Endodermal cell (in vitro differentiated cells): ENCODE results near the gene LRBA. TPM values are rescaled to one million over a fixed set of nuclear protein-coding genes. Genes with fewer than 3 reads are reported as not detected.

ENCODE experiments used
- DNase-seq: peaks from one replicate; pipeline ENCODE4 v3.0.0-alpha.2; 2017
- H3K27ac ChIP-seq: 2 replicates; pipeline ENCODE4 v1.5.1; 2013; ENCODE audit warnings: mild to moderate bottlenecking, low read depth, low read length, moderate library complexity
- H3K27me3 ChIP-seq: 2 replicates; pipeline ENCODE4 v1.6.1; 2013; ENCODE audit warnings: mild to moderate bottlenecking, low read length, moderate library complexity; ENCODE audit not compliant: insufficient read depth, control insufficient read depth, poor library complexity, severe bottlenecking
- H3K36me3 ChIP-seq: 2 replicates; pipeline ENCODE4 v1.7.0; 2013; ENCODE audit warnings: mild to moderate bottlenecking, low read length, moderate library complexity; ENCODE audit not compliant: control insufficient read depth, insufficient read depth
- H3K4me1 ChIP-seq: one replicate; pipeline ENCODE4 v1.7.0; 2013; ENCODE audit warnings: low read length; ENCODE audit not compliant: control insufficient read depth, insufficient read depth
- H3K4me3 ChIP-seq: 2 replicates; pipeline ENCODE4 v1.5.1; 2013; ENCODE audit warnings: mild to moderate bottlenecking, low read length, moderate library complexity
- H3K9ac ChIP-seq: 2 replicates; pipeline ENCODE4 v1.6.1; 2013; ENCODE audit warnings: mild to moderate bottlenecking, low read length, moderate library complexity; ENCODE audit not compliant: poor library complexity, severe bottlenecking; ENCODE audit errors: extremely low read depth
- H3K9me3 ChIP-seq: 2 replicates; pipeline ENCODE4 v1.6.1; 2013; ENCODE audit warnings: mild to moderate bottlenecking, low read length, moderate library complexity; ENCODE audit not compliant: control insufficient read depth
- H3K27ac Mint-ChIP-seq: 2 replicates; pipeline ENCODE4 v1.8.0; 2020; ENCODE audit warnings: mixed read lengths
- H3K27me3 Mint-ChIP-seq: 2 replicates; pipeline ENCODE4 v1.8.0; 2021; ENCODE audit warnings: mild to moderate bottlenecking, mixed read lengths; ENCODE audit not compliant: insufficient read depth
- H3K36me3 Mint-ChIP-seq: 2 replicates; pipeline ENCODE4 v1.8.0; 2020; ENCODE audit warnings: low read depth, mixed read lengths
- H3K4me1 Mint-ChIP-seq: 2 replicates; pipeline ENCODE4 v1.8.0; 2020; ENCODE audit warnings: mixed read lengths
- H3K4me3 Mint-ChIP-seq: 2 replicates; pipeline ENCODE4 v1.8.0; 2020; ENCODE audit warnings: mild to moderate bottlenecking, moderate library complexity, mixed read lengths
- H3K9me3 Mint-ChIP-seq: 2 replicates; pipeline ENCODE4 v1.8.0; 2020; ENCODE audit warnings: mild to moderate bottlenecking, mixed read lengths
- CTCF ChIP-seq: fragments of 200-600 bp; sonication (generic); conservative IDR thresholded peaks from 2 replicates; pipeline ENCODE4 v1.5.0; 2021; ENCODE audit warnings: antibody characterized with exemption, mild to moderate bottlenecking
- WGBS, 2 experiments: methylation state at CpG; one replicate each; pipeline versions ENCODE4 v1.1.5 to v1.1.7; 2013; ENCODE audit warnings: missing lambda C conversion rate in 2 of 2, mixed read lengths in 1 of 2; ENCODE audit not compliant: insufficient coverage in 1 of 2, insufficient read length in 1 of 2; 5-methylcytosine and 5-hydroxymethylcytosine counted together
- total RNA-seq, 2 donors: library from RNA; stranded (reverse); fragmentation: NEBNext Ultra II Directional in 1 of 2; extraction: Animal tissue kit (Norgen Biotek cat#: 25700) in 1 of 2; gene quantifications; 2 replicates in 1 of 2; 3 replicates in 1 of 2; pipeline ENCODE4 v1.2.1, GENCODE V29; 2021

The LRBA gene
- total RNA-seq, 2 donors from 2014 or later = 77.3 to 95.9 TPM

GRCh38 chr4:150289881-150290280 lies 725.2 kb downstream of the LRBA start:
- Mint-ChIP-seq H3K9me3 (peaks cover 7% of the 10 kb centered on the region), H3K27ac (no peak overlapping the region), H3K4me1 (peaks cover 8% of the 10 kb centered on the region), H3K4me3 (no peak overlapping the region), H3K27me3 (no peaks in the 10 kb centered on the region), H3K36me3 (peaks cover 7% of the 10 kb centered on the region)
- H3K9ac ChIP-seq = no peak overlapping the region
- TF ChIP-seq CTCF = no peak
- no peak overlapping the region for H3K27ac ChIP-seq
- H3K4me1 ChIP-seq = no peaks in the 10 kb centered on the region
- no peak for DNase-seq
- H3K27me3 ChIP-seq = no peaks in the 10 kb centered on the region
- H3K9me3 ChIP-seq = peaks cover 8% of the 10 kb centered on the region
- no peaks in the 10 kb centered on the region for H3K36me3 ChIP-seq
- no peak overlapping the region for H3K4me3 ChIP-seq
- 80 to 94% methylated on average over 3 of the region's 3 CpGs for WGBS, 2 experiments

- H3K27ac ChIP-seq = no peak overlapping the region
- no peak overlapping the region for H3K9ac ChIP-seq
- Mint-ChIP-seq H3K9me3 (peaks cover 7% of the 10 kb centered on the region), H3K27ac (no peak overlapping the region), H3K27me3 (no peaks in the 10 kb centered on the region), H3K4me1 (peaks cover 8% of the 10 kb centered on the region), H3K36me3 (peaks cover 7% of the 10 kb centered on the region), H3K4me3 (no peak overlapping the region)
- H3K36me3 ChIP-seq = no peaks in the 10 kb centered on the region
- no peaks in the 10 kb centered on the region for H3K4me1 ChIP-seq
- H3K27me3 ChIP-seq = no peaks in the 10 kb centered on the region
- DNase-seq = no peak
- peaks cover 8% of the 10 kb centered on the region for H3K9me3 ChIP-seq
- TF ChIP-seq CTCF = no peak
- 95 to 100% methylated on average over 2 of the region's 2 CpGs for WGBS, 2 experiments
- no peak overlapping the region for H3K4me3 ChIP-seq
These were observed 725.9 kb downstream of the LRBA start for GRCh38 chr4:150289198-150289597.

GRCh38 chr4:150286656-150287055 lies 728.4 kb downstream of the LRBA start:
- Histone ChIP-seq H3K36me3 (peaks cover 5% of the 10 kb centered on the region), H3K4me1 (no peaks in the 10 kb centered on the region), H3K27me3 (no peaks in the 10 kb centered on the region), H3K9ac (no peak overlapping the region), H3K9me3 (no peaks in the 10 kb centered on the region), H3K4me3 (no peak overlapping the region), H3K27ac (no peak overlapping the region)
- Mint-ChIP-seq H3K27ac (no peak overlapping the region), H3K27me3 (no peaks in the 10 kb centered on the region), H3K4me1 (peaks cover 8% of the 10 kb centered on the region), H3K4me3 (no peak overlapping the region), H3K9me3 (peaks cover 1% of the 10 kb centered on the region), H3K36me3 (peaks cover 12% of the 10 kb centered on the region)
- TF ChIP-seq CTCF = no peak
- no peak for DNase-seq
- 95 to 100% methylated on average over 3 to 6 of the region's 6 CpGs for WGBS, 2 experiments
